NT2/D1 (cell line): ENCODE data around the gene ITPR2.

Experiments used
- SUZ12 ChIP-seq: IDR thresholded peaks from 2 replicates; pipeline ENCODE4 v1.6.1; 2011; ENCODE audit not compliant: insufficient read length, insufficient read depth; ENCODE audit errors: extremely low read depth
- ZNF274 ChIP-seq: IDR thresholded peaks from 2 replicates; pipeline ENCODE4 v1.6.1; 2011; ENCODE audit warnings: mild to moderate bottlenecking, low read depth, low read length

GRCh38 chr12:26809611-26810285, 23.2 kb downstream of the ITPR2 start:
- TF ChIP-seq SUZ12: no peak
- no peak for TF ChIP-seq ZNF274
